WTC11 (cell line): ENCODE results near the gene IL1RAPL2.

Source experiments
- PRRX2 ChIP-seq: fragments of 250-450 bp; sonication (Bioruptor Pico); IDR thresholded peaks from 2 replicates; pipeline ENCODE4 v1.8.0; 2021; ENCODE audit warnings: mild to moderate bottlenecking
- RORB ChIP-seq: fragments of 250-450 bp; sonication (Bioruptor Pico); IDR thresholded peaks from 2 replicates; pipeline ENCODE4 v1.9.0; 2021; ENCODE audit warnings: mild to moderate bottlenecking
- TF ChIP-seq, protein P1 (sequence below): fragments of 200-600 bp; IDR thresholded peaks from 2 replicates; pipeline ENCODE4 v1.8.0; 2022; ENCODE audit warnings: antibody characterized with exemption
- TF ChIP-seq, protein P2 (sequence below): sonication (generic); formaldehyde crosslinking; IDR thresholded peaks from 2 replicates; pipeline ENCODE4 v1.8.0; 2023; ENCODE audit warnings: mild to moderate bottlenecking, missing genetic modification reagents
- TF ChIP-seq, protein P3 (sequence below): sonication (generic); formaldehyde crosslinking; conservative IDR thresholded peaks from 2 replicates; pipeline ENCODE4 v1.8.1; 2023; ENCODE audit warnings: mild to moderate bottlenecking, low read depth, missing genetic modification reagents, moderate library complexity
- TF ChIP-seq, protein P4 (sequence below): sonication (generic); formaldehyde crosslinking; IDR thresholded peaks from 2 replicates; pipeline ENCODE4 v1.8.0; 2023; ENCODE audit warnings: missing genetic modification reagents
- TF ChIP-seq, protein P5 (sequence below): sonication (generic); formaldehyde crosslinking; IDR thresholded peaks from 2 replicates; pipeline ENCODE4 v1.8.0; 2022; ENCODE audit warnings: mild to moderate bottlenecking, missing genetic modification reagents
- TF ChIP-seq, protein P6 (sequence below): sonication (generic); formaldehyde crosslinking; IDR thresholded peaks from 2 replicates; pipeline ENCODE4 v1.8.1; 2022; ENCODE audit warnings: low read depth, missing genetic modification reagents, borderline replicate concordance
- TF ChIP-seq, protein P7 (sequence below): sonication (generic); formaldehyde crosslinking; IDR thresholded peaks from 2 replicates; pipeline ENCODE4 v1.8.1; 2023; ENCODE audit warnings: mild to moderate bottlenecking, missing genetic modification reagents

DNA sequence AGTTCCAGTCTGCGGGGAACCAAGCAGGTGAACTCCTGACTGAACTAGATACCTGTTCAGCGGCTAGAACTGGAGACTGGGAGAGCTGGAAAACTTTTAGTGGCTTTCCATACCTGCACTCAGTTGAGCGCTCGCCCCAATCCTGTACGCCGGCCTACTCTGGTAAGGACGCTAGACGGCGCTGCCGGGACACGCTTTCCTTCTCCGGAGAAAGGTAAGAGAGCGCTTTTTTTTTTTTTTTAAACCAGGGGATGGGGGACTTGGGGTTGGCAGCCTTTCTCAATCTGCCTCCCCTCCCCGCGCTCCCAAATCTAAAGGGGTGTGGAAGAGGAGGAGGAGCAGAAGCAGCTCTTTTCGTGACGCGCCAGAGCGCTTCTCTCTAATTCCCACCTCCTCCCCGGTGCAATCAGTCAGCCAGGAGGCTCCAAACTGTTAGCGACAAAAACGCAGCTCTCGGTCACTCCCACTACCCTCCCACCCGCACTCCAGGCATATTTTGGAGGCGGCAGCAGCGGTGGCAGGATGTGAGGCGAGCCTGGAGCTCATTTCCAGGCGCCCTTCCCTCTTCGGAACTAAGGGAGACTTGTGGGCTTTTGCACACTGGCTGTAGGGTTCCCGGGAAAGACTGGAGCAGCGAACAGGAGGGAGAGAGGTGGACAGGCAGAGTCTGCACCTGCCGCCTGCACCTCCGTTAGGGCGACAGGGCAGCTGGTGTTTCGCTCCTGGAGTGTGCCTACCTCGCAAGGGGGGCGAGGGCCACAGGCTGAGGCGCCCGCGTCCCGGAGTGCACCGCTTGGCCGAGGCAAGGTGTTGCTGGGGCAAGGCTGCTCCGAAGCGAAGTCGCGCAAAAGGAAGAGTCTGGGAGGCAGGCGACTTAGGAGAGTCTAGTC lies at the start of gene IL1RAPL2:
- TF ChIP-seq, protein P1, sequence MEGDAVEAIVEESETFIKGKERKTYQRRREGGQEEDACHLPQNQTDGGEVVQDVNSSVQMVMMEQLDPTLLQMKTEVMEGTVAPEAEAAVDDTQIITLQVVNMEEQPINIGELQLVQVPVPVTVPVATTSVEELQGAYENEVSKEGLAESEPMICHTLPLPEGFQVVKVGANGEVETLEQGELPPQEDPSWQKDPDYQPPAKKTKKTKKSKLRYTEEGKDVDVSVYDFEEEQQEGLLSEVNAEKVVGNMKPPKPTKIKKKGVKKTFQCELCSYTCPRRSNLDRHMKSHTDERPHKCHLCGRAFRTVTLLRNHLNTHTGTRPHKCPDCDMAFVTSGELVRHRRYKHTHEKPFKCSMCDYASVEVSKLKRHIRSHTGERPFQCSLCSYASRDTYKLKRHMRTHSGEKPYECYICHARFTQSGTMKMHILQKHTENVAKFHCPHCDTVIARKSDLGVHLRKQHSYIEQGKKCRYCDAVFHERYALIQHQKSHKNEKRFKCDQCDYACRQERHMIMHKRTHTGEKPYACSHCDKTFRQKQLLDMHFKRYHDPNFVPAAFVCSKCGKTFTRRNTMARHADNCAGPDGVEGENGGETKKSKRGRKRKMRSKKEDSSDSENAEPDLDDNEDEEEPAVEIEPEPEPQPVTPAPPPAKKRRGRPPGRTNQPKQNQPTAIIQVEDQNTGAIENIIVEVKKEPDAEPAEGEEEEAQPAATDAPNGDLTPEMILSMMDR = no peak
- TF ChIP-seq, protein P2, sequence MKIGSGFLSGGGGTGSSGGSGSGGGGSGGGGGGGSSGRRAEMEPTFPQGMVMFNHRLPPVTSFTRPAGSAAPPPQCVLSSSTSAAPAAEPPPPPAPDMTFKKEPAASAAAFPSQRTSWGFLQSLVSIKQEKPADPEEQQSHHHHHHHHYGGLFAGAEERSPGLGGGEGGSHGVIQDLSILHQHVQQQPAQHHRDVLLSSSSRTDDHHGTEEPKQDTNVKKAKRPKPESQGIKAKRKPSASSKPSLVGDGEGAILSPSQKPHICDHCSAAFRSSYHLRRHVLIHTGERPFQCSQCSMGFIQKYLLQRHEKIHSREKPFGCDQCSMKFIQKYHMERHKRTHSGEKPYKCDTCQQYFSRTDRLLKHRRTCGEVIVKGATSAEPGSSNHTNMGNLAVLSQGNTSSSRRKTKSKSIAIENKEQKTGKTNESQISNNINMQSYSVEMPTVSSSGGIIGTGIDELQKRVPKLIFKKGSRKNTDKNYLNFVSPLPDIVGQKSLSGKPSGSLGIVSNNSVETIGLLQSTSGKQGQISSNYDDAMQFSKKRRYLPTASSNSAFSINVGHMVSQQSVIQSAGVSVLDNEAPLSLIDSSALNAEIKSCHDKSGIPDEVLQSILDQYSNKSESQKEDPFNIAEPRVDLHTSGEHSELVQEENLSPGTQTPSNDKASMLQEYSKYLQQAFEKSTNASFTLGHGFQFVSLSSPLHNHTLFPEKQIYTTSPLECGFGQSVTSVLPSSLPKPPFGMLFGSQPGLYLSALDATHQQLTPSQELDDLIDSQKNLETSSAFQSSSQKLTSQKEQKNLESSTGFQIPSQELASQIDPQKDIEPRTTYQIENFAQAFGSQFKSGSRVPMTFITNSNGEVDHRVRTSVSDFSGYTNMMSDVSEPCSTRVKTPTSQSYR (CRISPR knock-in tag) = no peak
- TF ChIP-seq, protein P3, sequence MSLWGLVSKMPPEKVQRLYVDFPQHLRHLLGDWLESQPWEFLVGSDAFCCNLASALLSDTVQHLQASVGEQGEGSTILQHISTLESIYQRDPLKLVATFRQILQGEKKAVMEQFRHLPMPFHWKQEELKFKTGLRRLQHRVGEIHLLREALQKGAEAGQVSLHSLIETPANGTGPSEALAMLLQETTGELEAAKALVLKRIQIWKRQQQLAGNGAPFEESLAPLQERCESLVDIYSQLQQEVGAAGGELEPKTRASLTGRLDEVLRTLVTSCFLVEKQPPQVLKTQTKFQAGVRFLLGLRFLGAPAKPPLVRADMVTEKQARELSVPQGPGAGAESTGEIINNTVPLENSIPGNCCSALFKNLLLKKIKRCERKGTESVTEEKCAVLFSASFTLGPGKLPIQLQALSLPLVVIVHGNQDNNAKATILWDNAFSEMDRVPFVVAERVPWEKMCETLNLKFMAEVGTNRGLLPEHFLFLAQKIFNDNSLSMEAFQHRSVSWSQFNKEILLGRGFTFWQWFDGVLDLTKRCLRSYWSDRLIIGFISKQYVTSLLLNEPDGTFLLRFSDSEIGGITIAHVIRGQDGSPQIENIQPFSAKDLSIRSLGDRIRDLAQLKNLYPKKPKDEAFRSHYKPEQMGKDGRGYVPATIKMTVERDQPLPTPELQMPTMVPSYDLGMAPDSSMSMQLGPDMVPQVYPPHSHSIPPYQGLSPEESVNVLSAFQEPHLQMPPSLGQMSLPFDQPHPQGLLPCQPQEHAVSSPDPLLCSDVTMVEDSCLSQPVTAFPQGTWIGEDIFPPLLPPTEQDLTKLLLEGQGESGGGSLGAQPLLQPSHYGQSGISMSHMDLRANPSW (CRISPR knock-in tag) = no peak
- TF ChIP-seq, protein P4, sequence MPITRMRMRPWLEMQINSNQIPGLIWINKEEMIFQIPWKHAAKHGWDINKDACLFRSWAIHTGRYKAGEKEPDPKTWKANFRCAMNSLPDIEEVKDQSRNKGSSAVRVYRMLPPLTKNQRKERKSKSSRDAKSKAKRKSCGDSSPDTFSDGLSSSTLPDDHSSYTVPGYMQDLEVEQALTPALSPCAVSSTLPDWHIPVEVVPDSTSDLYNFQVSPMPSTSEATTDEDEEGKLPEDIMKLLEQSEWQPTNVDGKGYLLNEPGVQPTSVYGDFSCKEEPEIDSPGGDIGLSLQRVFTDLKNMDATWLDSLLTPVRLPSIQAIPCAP (CRISPR knock-in tag) = no peak
- TF ChIP-seq, protein P5, sequence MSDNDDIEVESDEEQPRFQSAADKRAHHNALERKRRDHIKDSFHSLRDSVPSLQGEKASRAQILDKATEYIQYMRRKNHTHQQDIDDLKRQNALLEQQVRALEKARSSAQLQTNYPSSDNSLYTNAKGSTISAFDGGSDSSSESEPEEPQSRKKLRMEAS (CRISPR knock-in tag) = no peak
- no peak for TF ChIP-seq PRRX2 (CRISPR knock-in tag)
- TF ChIP-seq, protein P6, sequence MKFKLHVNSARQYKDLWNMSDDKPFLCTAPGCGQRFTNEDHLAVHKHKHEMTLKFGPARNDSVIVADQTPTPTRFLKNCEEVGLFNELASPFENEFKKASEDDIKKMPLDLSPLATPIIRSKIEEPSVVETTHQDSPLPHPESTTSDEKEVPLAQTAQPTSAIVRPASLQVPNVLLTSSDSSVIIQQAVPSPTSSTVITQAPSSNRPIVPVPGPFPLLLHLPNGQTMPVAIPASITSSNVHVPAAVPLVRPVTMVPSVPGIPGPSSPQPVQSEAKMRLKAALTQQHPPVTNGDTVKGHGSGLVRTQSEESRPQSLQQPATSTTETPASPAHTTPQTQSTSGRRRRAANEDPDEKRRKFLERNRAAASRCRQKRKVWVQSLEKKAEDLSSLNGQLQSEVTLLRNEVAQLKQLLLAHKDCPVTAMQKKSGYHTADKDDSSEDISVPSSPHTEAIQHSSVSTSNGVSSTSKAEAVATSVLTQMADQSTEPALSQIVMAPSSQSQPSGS = no peak
- TF ChIP-seq, protein P7, sequence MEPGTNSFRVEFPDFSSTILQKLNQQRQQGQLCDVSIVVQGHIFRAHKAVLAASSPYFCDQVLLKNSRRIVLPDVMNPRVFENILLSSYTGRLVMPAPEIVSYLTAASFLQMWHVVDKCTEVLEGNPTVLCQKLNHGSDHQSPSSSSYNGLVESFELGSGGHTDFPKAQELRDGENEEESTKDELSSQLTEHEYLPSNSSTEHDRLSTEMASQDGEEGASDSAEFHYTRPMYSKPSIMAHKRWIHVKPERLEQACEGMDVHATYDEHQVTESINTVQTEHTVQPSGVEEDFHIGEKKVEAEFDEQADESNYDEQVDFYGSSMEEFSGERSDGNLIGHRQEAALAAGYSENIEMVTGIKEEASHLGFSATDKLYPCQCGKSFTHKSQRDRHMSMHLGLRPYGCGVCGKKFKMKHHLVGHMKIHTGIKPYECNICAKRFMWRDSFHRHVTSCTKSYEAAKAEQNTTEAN = no peak
- TF ChIP-seq RORB (CRISPR knock-in tag) = no peak
